K562 (cell line): ENCODE results near the gene CPLX3. TPM values are rescaled to one million over a fixed set of nuclear protein-coding genes. Genes with fewer than 3 reads are reported as not detected.

ENCODE experiments used
- CREB3 ChIP-seq: fragments of 450-650 bp; conservative IDR thresholded peaks from 2 replicates; pipeline ENCODE4 v1.6.1; 2016; ENCODE audit warnings: missing genetic modification characterization, low read depth, mild to moderate bottlenecking, missing compliant biosample characterization, moderate library complexity
- EGR1 ChIP-seq: fragments of 450-650 bp; conservative IDR thresholded peaks from 2 replicates; pipeline ENCODE4 v1.6.1; 2017; ENCODE audit warnings: mild to moderate bottlenecking
- GTF2B ChIP-seq: IDR thresholded peaks from 2 replicates; pipeline ENCODE4 v1.6.1; 2011; ENCODE audit not compliant: insufficient read length; ENCODE audit errors: extremely low read depth
- KLF10 ChIP-seq: fragments of 250-450 bp; sonication (Bioruptor Pico); IDR thresholded peaks from 2 replicates; pipeline ENCODE4 v1.6.1; 2021; ENCODE audit warnings: matching md5 sums
- ZNF263 ChIP-seq: sonication (generic); formaldehyde crosslinking; IDR thresholded peaks from 2 replicates; pipeline ENCODE4 v1.8.0; 2022; ENCODE audit warnings: mild to moderate bottlenecking, missing genetic modification reagents, borderline replicate concordance
- ZNF707 ChIP-seq: fragments of 250-450 bp; sonication (Bioruptor Pico); conservative IDR thresholded peaks from 2 replicates; pipeline ENCODE4 v1.8.0; 2022; ENCODE audit warnings: inconsistent platforms, mild to moderate bottlenecking, moderate library complexity
- polyA plus RNA-seq, 8 experiments: library from polyadenylated mRNA; depleted of rRNA in 4 of 8; stranded (reverse) in 5 of 8; unstranded in 3 of 8; fragments of >200 nt; fragmentation: Nextera tagmentation in 2 of 8; fragmentation: Illumina TruSeq in 1 of 8; extraction: Ambion mirVana in 2 of 8; extraction: Trizol in 1 of 8; gene quantifications; 2 replicates each; pipeline versions ENCODE4 v1.2.1 to v1.2.3, GENCODE V29; 2011 to 2014; ENCODE audit warnings: inconsistent platforms in 1 of 8, missing spikeins in 1 of 8
- total RNA-seq, 7 experiments: library from RNA; depleted of rRNA in 6 of 7; stranded (reverse); fragments of >200 nt in 6 of 7; fragmentation: Illumina TruSeq in 2 of 7; extraction: Trizol in 2 of 7; gene quantifications; 2 replicates each; pipeline versions ENCODE4 v1.2.1 to v1.2.3, GENCODE V29; 2011 to 2021; ENCODE audit warnings: low replicate concordance in 1 of 7
- TF ChIP-seq, protein P1 (sequence below): fragments of 250-450 bp; sonication (Bioruptor Pico); IDR thresholded peaks from 2 replicates; pipeline ENCODE4 v1.5.0; 2021; ENCODE audit warnings: mild to moderate bottlenecking, moderate library complexity
- TF ChIP-seq, protein P2 (sequence below), 2 experiments: fragments of 450-650 bp; IDR thresholded peaks; 2 replicates each; pipeline ENCODE4 v1.6.1; 2018; ENCODE audit warnings: mild to moderate bottlenecking in 2 of 2, low read depth in 1 of 2; ENCODE audit not compliant: partially characterized antibody in 2 of 2
- TF ChIP-seq, protein P3 (sequence below): fragments of 200-800 bp; sonication (Bioruptor generic); IDR thresholded peaks from 2 replicates; pipeline ENCODE4 v1.6.1; 2016; ENCODE audit warnings: missing genetic modification characterization, missing compliant biosample characterization

Gene CPLX3
- total and polyA plus RNA-seq, 9 of the 15 experiments (the other 6 are each of a cell fraction or from before 2014, with no cell fraction given): not detected

DNA sequence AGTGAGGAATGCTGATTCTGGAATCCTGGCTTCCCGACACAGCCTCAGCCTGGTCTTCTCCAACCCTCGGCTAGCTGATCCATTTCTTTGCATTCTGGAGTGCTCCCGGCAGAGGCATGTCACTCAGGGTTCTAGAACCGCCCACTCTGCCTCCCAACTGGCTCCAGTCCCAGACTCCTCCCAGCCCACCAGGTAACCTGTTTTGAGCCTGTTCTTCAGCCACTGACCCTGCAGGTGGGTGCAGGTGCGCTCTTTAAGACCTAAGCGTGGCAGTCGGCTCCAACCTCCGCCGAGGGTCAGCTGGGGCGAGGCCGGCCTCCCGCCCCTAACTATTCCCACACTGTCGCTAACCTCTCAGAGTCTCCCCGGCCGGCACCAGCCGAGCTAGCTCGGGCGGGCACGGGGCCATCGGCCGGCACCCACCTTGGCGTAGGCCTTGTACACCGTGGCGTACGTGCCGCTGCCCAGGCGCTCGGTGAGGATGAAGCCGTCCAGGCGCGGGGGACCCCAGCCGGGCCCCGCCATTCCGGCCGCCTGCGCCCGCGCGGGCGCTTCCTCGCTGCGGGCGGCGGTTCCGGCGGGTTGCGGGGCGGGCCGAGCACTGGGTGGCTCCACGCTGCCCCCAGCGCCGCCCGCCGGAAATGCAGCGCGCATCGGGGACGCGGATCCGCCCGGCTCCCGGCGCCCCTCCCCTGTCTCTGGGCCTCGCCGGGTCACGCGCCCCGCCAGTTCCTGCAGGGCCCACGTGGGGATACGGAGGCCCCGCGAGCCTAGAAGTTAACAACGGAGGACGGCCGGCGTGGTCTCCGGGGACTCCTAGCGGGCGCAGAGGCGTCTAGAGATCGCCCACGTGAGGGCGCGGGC is 16.4 kb downstream of the CPLX3 start, which contains the start of gene ULK3 (continued):
- TF ChIP-seq, protein P1, sequence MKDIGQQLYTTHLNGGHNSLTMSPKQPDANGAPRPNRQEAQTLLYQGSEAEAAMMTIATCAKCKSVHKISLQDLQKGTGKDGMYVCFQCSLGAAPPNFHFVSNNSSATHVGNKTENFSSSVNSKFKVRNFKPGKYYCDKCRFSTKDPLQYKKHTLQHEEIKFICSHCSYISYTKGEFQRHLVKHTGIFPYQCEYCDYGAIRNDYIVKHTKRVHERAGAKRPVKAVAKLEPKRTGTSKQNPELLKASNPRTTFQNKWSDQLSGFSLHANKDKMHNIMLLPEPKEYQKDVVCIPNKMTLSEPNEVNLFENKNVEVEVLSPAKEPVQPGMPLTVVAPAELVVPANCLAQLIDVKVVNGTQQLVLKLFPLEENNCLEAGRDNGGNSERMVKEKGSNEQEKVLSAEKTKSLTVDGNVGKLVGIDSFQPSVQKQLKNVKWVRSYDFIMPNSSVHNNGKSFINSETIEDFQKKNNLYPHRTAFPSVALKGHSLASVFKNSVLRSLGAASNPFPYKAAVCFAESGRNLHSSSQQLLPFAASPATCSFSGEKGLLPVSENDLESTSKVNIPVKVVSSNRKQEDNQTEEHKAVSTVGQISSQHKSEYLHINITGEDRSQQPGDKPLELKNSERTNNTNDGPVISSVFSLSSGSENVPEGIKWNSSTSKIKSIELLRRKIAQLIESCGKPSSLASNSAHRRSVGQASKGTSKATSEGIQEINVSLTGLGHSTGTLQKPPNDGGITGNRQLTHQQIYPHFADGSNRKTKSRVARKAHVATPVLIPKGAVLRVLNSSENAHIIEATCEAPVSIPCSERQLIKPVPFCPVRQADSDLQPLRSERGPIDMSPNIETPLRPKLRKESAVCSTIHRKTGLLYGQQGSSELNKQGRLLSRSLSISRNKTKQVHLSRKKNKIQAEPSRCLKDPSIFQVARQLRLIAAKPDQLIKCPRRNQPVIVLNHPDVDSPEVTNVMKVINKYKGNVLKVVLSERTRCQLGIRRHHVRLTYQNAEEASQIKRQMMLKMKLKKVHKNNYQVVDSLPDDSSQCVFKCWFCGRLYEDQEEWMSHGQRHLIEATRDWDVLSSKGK (CRISPR knock-in tag): no peak
- 0 out of 2 replicates have a peak, but pooled peaks have one; percentile 98 for TF ChIP-seq EGR1
- no peak for TF ChIP-seq KLF10 (CRISPR knock-in tag)
- no peak for TF ChIP-seq GTF2B
- TF ChIP-seq, protein P2, sequence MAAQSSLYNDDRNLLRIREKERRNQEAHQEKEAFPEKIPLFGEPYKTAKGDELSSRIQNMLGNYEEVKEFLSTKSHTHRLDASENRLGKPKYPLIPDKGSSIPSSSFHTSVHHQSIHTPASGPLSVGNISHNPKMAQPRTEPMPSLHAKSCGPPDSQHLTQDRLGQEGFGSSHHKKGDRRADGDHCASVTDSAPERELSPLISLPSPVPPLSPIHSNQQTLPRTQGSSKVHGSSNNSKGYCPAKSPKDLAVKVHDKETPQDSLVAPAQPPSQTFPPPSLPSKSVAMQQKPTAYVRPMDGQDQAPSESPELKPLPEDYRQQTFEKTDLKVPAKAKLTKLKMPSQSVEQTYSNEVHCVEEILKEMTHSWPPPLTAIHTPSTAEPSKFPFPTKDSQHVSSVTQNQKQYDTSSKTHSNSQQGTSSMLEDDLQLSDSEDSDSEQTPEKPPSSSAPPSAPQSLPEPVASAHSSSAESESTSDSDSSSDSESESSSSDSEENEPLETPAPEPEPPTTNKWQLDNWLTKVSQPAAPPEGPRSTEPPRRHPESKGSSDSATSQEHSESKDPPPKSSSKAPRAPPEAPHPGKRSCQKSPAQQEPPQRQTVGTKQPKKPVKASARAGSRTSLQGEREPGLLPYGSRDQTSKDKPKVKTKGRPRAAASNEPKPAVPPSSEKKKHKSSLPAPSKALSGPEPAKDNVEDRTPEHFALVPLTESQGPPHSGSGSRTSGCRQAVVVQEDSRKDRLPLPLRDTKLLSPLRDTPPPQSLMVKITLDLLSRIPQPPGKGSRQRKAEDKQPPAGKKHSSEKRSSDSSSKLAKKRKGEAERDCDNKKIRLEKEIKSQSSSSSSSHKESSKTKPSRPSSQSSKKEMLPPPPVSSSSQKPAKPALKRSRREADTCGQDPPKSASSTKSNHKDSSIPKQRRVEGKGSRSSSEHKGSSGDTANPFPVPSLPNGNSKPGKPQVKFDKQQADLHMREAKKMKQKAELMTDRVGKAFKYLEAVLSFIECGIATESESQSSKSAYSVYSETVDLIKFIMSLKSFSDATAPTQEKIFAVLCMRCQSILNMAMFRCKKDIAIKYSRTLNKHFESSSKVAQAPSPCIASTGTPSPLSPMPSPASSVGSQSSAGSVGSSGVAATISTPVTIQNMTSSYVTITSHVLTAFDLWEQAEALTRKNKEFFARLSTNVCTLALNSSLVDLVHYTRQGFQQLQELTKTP (IDR thresholded peaks at IDR 0.05; ENCODE audit: low read depth in 1 of 2, partially characterized antibody in 2 of 2): no peak
- no peak for TF ChIP-seq ZNF707 (CRISPR knock-in tag)
- no peak for TF ChIP-seq CREB3 (tag)
- TF ChIP-seq ZNF263 (CRISPR knock-in tag): peak; percentile 83
- TF ChIP-seq, protein P3, sequence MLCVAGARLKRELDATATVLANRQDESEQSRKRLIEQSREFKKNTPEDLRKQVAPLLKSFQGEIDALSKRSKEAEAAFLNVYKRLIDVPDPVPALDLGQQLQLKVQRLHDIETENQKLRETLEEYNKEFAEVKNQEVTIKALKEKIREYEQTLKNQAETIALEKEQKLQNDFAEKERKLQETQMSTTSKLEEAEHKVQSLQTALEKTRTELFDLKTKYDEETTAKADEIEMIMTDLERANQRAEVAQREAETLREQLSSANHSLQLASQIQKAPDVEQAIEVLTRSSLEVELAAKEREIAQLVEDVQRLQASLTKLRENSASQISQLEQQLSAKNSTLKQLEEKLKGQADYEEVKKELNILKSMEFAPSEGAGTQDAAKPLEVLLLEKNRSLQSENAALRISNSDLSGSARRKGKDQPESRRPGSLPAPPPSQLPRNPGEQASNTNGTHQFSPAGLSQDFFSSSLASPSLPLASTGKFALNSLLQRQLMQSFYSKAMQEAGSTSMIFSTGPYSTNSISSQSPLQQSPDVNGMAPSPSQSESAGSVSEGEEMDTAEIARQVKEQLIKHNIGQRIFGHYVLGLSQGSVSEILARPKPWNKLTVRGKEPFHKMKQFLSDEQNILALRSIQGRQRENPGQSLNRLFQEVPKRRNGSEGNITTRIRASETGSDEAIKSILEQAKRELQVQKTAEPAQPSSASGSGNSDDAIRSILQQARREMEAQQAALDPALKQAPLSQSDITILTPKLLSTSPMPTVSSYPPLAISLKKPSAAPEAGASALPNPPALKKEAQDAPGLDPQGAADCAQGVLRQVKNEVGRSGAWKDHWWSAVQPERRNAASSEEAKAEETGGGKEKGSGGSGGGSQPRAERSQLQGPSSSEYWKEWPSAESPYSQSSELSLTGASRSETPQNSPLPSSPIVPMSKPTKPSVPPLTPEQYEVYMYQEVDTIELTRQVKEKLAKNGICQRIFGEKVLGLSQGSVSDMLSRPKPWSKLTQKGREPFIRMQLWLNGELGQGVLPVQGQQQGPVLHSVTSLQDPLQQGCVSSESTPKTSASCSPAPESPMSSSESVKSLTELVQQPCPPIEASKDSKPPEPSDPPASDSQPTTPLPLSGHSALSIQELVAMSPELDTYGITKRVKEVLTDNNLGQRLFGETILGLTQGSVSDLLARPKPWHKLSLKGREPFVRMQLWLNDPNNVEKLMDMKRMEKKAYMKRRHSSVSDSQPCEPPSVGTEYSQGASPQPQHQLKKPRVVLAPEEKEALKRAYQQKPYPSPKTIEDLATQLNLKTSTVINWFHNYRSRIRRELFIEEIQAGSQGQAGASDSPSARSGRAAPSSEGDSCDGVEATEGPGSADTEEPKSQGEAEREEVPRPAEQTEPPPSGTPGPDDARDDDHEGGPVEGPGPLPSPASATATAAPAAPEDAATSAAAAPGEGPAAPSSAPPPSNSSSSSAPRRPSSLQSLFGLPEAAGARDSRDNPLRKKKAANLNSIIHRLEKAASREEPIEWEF (CRISPR knock-in tag): no peak
